Stimulated activated CD4-positive, alpha-beta T cell treated with anti-CD3 and anti-CD28 coated beads, Interleukin-4, amount 100 ng/mL, for 1 hour (primary cell): Measurements from ENCODE around the gene EIF2S3B.
"Not testable (repeated sequence)": the region's sequence is repeated elsewhere in the genome, so short reads cannot be mapped to it uniquely, and the experiment has no call there.

Experiments used
- DNase-seq: peaks from one replicate; pipeline ENCODE4 v3.0.0-alpha.2; 2020

EIF2S3B gene

GRCh38 chr12:10505620-10506019 lies at the start of gene EIF2S3B:
Gene EIF2S3B, plus strand, starts transcription at chr12:10505890. Its CDS starts 13 bp downstream, at chr12:10505903.
- no peak for DNase-seq

GRCh38 chr12:10456856-10457255 lies 48.8 kb upstream of the EIF2S3B start:
- DNase-seq = no peak

GRCh38 chr12:10457760-10458159 lies 47.9 kb upstream of the EIF2S3B start:
- no peak for DNase-seq

- DNase-seq = no peak
Measured at GRCh38 chr12:10466311-10466710, 39.4 kb upstream of the EIF2S3B start.

GRCh38 chr12:10469701-10470100 lies 36.0 kb upstream of the EIF2S3B start:
- DNase-seq = no peak

- not testable (repeated sequence) for DNase-seq
Measured at GRCh38 chr12:10472808-10473207, 32.9 kb upstream of the EIF2S3B start.

- not testable (repeated sequence) for DNase-seq
Measured at GRCh38 chr12:10481901-10482300, 23.8 kb upstream of the EIF2S3B start.

- DNase-seq = not testable (repeated sequence)
Measured at GRCh38 chr12:10487328-10487727, 18.4 kb upstream of the EIF2S3B start.

- DNase-seq = no peak
Measured at GRCh38 chr12:10491766-10492165, 13.9 kb upstream of the EIF2S3B start.

- DNase-seq = no peak
Measured at GRCh38 chr12:10497602-10498001, 8.1 kb upstream of the EIF2S3B start.

- no peak for DNase-seq
Measured at GRCh38 chr12:10498042-10498441, 7.6 kb upstream of the EIF2S3B start.

- no peak for DNase-seq
Measured at GRCh38 chr12:10501030-10501429, 4.7 kb upstream of the EIF2S3B start.

GRCh38 chr12:10503460-10503859 lies 2.2 kb upstream of the EIF2S3B start:
- no peak for DNase-seq

- DNase-seq = no peak
Measured at GRCh38 chr12:10511756-10512355, 6.2 kb downstream of the EIF2S3B start.

- no peak for DNase-seq
Measured at GRCh38 chr12:10512798-10513197, 7.1 kb downstream of the EIF2S3B start.

- no peak for DNase-seq
Measured at GRCh38 chr12:10521555-10521954, 15.9 kb downstream of the EIF2S3B start.

GRCh38 chr12:10528174-10528953 lies 22.7 kb downstream of the EIF2S3B start:
- DNase-seq = no peak

- no peak for DNase-seq
Measured at GRCh38 chr12:10529603-10530002, 23.9 kb downstream of the EIF2S3B start.

- no peak for DNase-seq
Measured at GRCh38 chr12:10537721-10538120, 32.0 kb downstream of the EIF2S3B start.

GRCh38 chr12:10540776-10541205 lies 35.1 kb downstream of the EIF2S3B start:
- DNase-seq = no peak

GRCh38 chr12:10543499-10543898 lies 37.8 kb downstream of the EIF2S3B start:
- no peak for DNase-seq

- DNase-seq = no peak
Measured at GRCh38 chr12:10551375-10551774, 45.7 kb downstream of the EIF2S3B start.

- no peak for DNase-seq
Measured at GRCh38 chr12:10553148-10553547, 47.5 kb downstream of the EIF2S3B start.

GRCh38 chr12:10554228-10554755 lies 48.6 kb downstream of the EIF2S3B start:
- DNase-seq = no peak
